Measurements from ENCODE around the gene TPD52L2. TPM values are rescaled to one million over a fixed set of nuclear protein-coding genes. Genes with fewer than 3 reads are reported as not detected.

The TPD52L2 gene
- total RNA-seq, 1 experiment from 2014 or later, result 147 TPM

- H3K36me3 ChIP-seq (ENCODE audit: low read depth, low read length), result peaks cover 76% of the 10 kb centered on the region
- POLR2A ChIA-PET (ENCODE audit: unreplicated experiment), result no interaction called here
- peaks cover 51% of the 10 kb centered on the region for H3K79me2 ChIP-seq (ENCODE audit: low read length)
These were observed 21.9 kb downstream of the TPD52L2 start for GRCh38 chr20:63886921-63887320.

GRCh38 chr20:63889241-63890200 is 24.5 kb downstream of the TPD52L2 start:
- ChIA-PET CTCF (no interaction called here), POLR2A (ENCODE audit: unreplicated experiment) (no interaction called here)
- no peak overlapping the region for H2AFZ ChIP-seq (ENCODE audit: low read length)
- H4K20me1 ChIP-seq (ENCODE audit: low read length), result peaks cover 21% of the 10 kb centered on the region
- peaks cover 36% of the 10 kb centered on the region for H3K79me2 ChIP-seq (ENCODE audit: low read length)
- peaks cover 11% of the 10 kb centered on the region for H3F3A ChIP-seq (ENCODE audit: low read length, unreplicated experiment)
- H3K4me1 ChIP-seq (ENCODE audit: insufficient read depth, low read length), result peaks cover 29% of the 10 kb centered on the region
- no peaks in the 10 kb centered on the region for H3K9me2 ChIP-seq (replicated peaks; ENCODE audit: low read length)
- ATAC-seq (peak; percentile 19; the same call in 1 of the 2 replicates), DNase-seq (peak; percentile 63)
- H3K27ac ChIP-seq (ENCODE audit: low read length), result peak overlapping the region; percentile 73
- BruUV-seq (replicated peaks), result no TSS peak
- H3K4me2 ChIP-seq (ENCODE audit: low read length), result no peak overlapping the region
- H3K27me3 ChIP-seq (ENCODE audit: low read length), result no peaks in the 10 kb centered on the region
- no peaks in the 10 kb centered on the region for H3K9me3 ChIP-seq (ENCODE audit: low read length)
- TF ChIP-seq EZH2 (IDR thresholded peaks at IDR 0.05; ENCODE audit: low read length, unreplicated experiment) (no peak), CTCF (conservative IDR thresholded peaks at IDR 0.05; ENCODE audit: low read depth, low read length) (no peak), EZH2phosphoT487 (IDR thresholded peaks at IDR 0.05; ENCODE audit: borderline replicate concordance, low read length) (no peak)
- peak overlapping the region; percentile 27; the same call in 1 of the 2 replicates for H3K9ac ChIP-seq (ENCODE audit: low read length)
- H3K36me3 ChIP-seq (ENCODE audit: low read depth, low read length), result peaks cover 66% of the 10 kb centered on the region
- intact Hi-C loops (cut with micrococcal nuclease), result no loop called here
- no peak overlapping the region for H3K4me3 ChIP-seq (ENCODE audit: low read length)

More at GRCh38 chr20:63886921-63887320, 21.9 kb downstream of the TPD52L2 start:
- Histone ChIP-seq H3F3A (ENCODE audit: low read length, unreplicated experiment) (no peaks in the 10 kb centered on the region), H3K9me3 (ENCODE audit: low read length) (no peaks in the 10 kb centered on the region), H2AFZ (ENCODE audit: low read length) (no peak overlapping the region), H3K4me3 (ENCODE audit: low read length) (no peak overlapping the region), H3K27me3 (ENCODE audit: low read length) (no peaks in the 10 kb centered on the region), H3K4me2 (ENCODE audit: low read length) (no peak overlapping the region), H3K27ac (ENCODE audit: low read length) (no peak overlapping the region), H3K9ac (ENCODE audit: low read length) (no peak overlapping the region), H3K9me2 (replicated peaks; ENCODE audit: low read length) (no peaks in the 10 kb centered on the region), H4K20me1 (ENCODE audit: low read length) (peaks cover 29% of the 10 kb centered on the region), H3K4me1 (ENCODE audit: insufficient read depth, low read length) (peaks cover 21% of the 10 kb centered on the region)
- BruUV-seq (replicated peaks), result no TSS peak
- intact Hi-C loops (cut with micrococcal nuclease), result no loop called here
- ATAC-seq, result no peak
- CTCF ChIA-PET, result no interaction called here
- TF ChIP-seq CTCF (conservative IDR thresholded peaks at IDR 0.05; ENCODE audit: low read depth, low read length) (no peak), EZH2 (IDR thresholded peaks at IDR 0.05; ENCODE audit: low read length, unreplicated experiment) (no peak), EZH2phosphoT487 (IDR thresholded peaks at IDR 0.05; ENCODE audit: borderline replicate concordance, low read length) (no peak)
- no peak for DNase-seq

- TF ChIP-seq EZH2phosphoT487 (IDR thresholded peaks at IDR 0.05; ENCODE audit: borderline replicate concordance, low read length), result no peak
- TF ChIP-seq CTCF (conservative IDR thresholded peaks at IDR 0.05; ENCODE audit: low read depth, low read length), result no peak
- TF ChIP-seq EZH2 (IDR thresholded peaks at IDR 0.05; ENCODE audit: low read length, unreplicated experiment), result no peak
- ChIA-PET POLR2A (ENCODE audit: unreplicated experiment) (no interaction called here), CTCF (no interaction called here)
- H3K9me2 ChIP-seq (replicated peaks; ENCODE audit: low read length), result no peaks in the 10 kb centered on the region
- peaks cover 11% of the 10 kb centered on the region for H3F3A ChIP-seq (ENCODE audit: low read length, unreplicated experiment)
- peak overlapping the region; percentile 73 for H3K27ac ChIP-seq (ENCODE audit: low read length)
- H3K9ac ChIP-seq (ENCODE audit: low read length), result no peak overlapping the region
- peaks cover 60% of the 10 kb centered on the region for H3K36me3 ChIP-seq (ENCODE audit: low read depth, low read length)
- DNase-seq, result no peak
- H3K9me3 ChIP-seq (ENCODE audit: low read length), result no peaks in the 10 kb centered on the region
- intact Hi-C loops (cut with micrococcal nuclease), result no loop called here
- no peak overlapping the region for H2AFZ ChIP-seq (ENCODE audit: low read length)
- peaks cover 29% of the 10 kb centered on the region for H3K79me2 ChIP-seq (ENCODE audit: low read length)
- H3K4me3 ChIP-seq (ENCODE audit: low read length), result no peak overlapping the region
- no peak for ATAC-seq
- H3K4me1 ChIP-seq (ENCODE audit: insufficient read depth, low read length), result peaks cover 25% of the 10 kb centered on the region
- BruUV-seq (replicated peaks), result no TSS peak
- H3K4me2 ChIP-seq (ENCODE audit: low read length), result no peak overlapping the region
- peaks cover 14% of the 10 kb centered on the region for H4K20me1 ChIP-seq (ENCODE audit: low read length)
- no peaks in the 10 kb centered on the region for H3K27me3 ChIP-seq (ENCODE audit: low read length)
These were observed 25.1 kb downstream of the TPD52L2 start for GRCh38 chr20:63890201-63890576.

Data from PC-3 (cell line).